GM21576 (cell line): ENCODE measurements around the gene OMA1.
"Not testable (repeated sequence)": the region's sequence is repeated elsewhere in the genome, so short reads cannot be mapped to it uniquely, and the experiment has no call there.

Source experiments
- ATAC-seq: cut with Tn5 transposase; IDR thresholded peaks from one replicate; pipeline ENCODE4 v1.9.1; 2021; ENCODE audit warnings: mild to moderate bottlenecking, moderate library complexity; ENCODE audit not compliant: unreplicated experiment

Gene OMA1

GRCh38 chr1:58573705-58574591, 27.4 kb upstream of the OMA1 start:
- peak; percentile 97 for ATAC-seq

- ATAC-seq, result no peak
Measured at GRCh38 chr1:58573138-58573537, 26.6 kb upstream of the OMA1 start.

- no peak for ATAC-seq
Measured at GRCh38 chr1:58572690-58573089, 26.2 kb upstream of the OMA1 start.

GRCh38 chr1:58571616-58572015, 25.1 kb upstream of the OMA1 start:
- no peak for ATAC-seq

- ATAC-seq, result no peak
Measured at GRCh38 chr1:58570817-58571216, 24.3 kb upstream of the OMA1 start.

- ATAC-seq, result no peak
Measured at GRCh38 chr1:58570094-58570493, 23.6 kb upstream of the OMA1 start.

GRCh38 chr1:58568911-58569310, 22.4 kb upstream of the OMA1 start:
- no peak for ATAC-seq

GRCh38 chr1:58568271-58568860, 21.8 kb upstream of the OMA1 start:
- ATAC-seq, result no peak

GRCh38 chr1:58566339-58566738, 19.8 kb upstream of the OMA1 start:
- ATAC-seq, result no peak

- not testable (repeated sequence) for ATAC-seq
Measured at GRCh38 chr1:58563715-58564114, 17.2 kb upstream of the OMA1 start.

- no peak for ATAC-seq
Measured at GRCh38 chr1:58561633-58562032, 15.1 kb upstream of the OMA1 start.

GRCh38 chr1:58555393-58555792, 8.9 kb upstream of the OMA1 start:
- no peak for ATAC-seq

GRCh38 chr1:58551186-58552140, 4.9 kb upstream of the OMA1 start:
- ATAC-seq, result no peak

GRCh38 chr1:58549291-58549690, 2.8 kb upstream of the OMA1 start:
- not testable (repeated sequence) for ATAC-seq

GRCh38 chr1:58548371-58548770, 1.8 kb upstream of the OMA1 start:
- no peak for ATAC-seq

GRCh38 chr1:58545591-58546519, 671 bp downstream of the OMA1 start:
- ATAC-seq, result peak; percentile 72

- no peak for ATAC-seq
Measured at GRCh38 chr1:58543260-58543659, 3.3 kb downstream of the OMA1 start.

- ATAC-seq, result no peak
Measured at GRCh38 chr1:58539553-58539952, 7.0 kb downstream of the OMA1 start.

GRCh38 chr1:58538821-58539220, 7.7 kb downstream of the OMA1 start:
- no peak for ATAC-seq

GRCh38 chr1:58531842-58532241, 14.7 kb downstream of the OMA1 start:
- ATAC-seq, result not testable (repeated sequence)
